HCT116 (cell line): ENCODE measurements around the gene TTYH3. TPM values are rescaled to one million over a fixed set of nuclear protein-coding genes. Genes with fewer than 3 reads are reported as not detected.

Experiments used
- ATAC-seq: fragments of 200-7000 bp; cut with Tn5 transposase; 2 replicates; pipeline ENCODE4 v1.9.1; 2020; ENCODE audit warnings: mild to moderate bottlenecking, moderate library complexity
- BruUV-seq: library from RNA; stranded (reverse); fragments of 400-500 nt; replicated peaks from 2 replicates; lab custom pipeline; 2021; lab: Mats Ljungman, UMichigan
- CTCF ChIA-PET: fragments of 300-600 bp; sonication (Branson Sonifier 250); formaldehyde crosslinking; loops from one replicate; lab custom pipeline; 2021; ENCODE audit warnings: antibody characterized with exemption; lab: Charles Lee
- POLR2A ChIA-PET: fragments of 300-600, 350-600 bp; sonication (Branson Sonifier 250); formaldehyde crosslinking; loops from one replicate; lab custom pipeline; 2021; ENCODE audit warnings: antibody characterized with exemption; lab: Charles Lee
- RAD21 ChIA-PET, 2 experiments: fragments of 300-600 bp; sonication (Branson Sonifier 250); formaldehyde crosslinking; loops; one replicate each; lab custom pipeline; 2023; ENCODE audit warnings: low total read pairs in 2 of 2; ENCODE audit not compliant: uncharacterized antibody in 2 of 2, unreplicated experiment in 2 of 2, low non-redundant PET in 1 of 2; lab: Charles Lee
- DNase-seq: peaks from one replicate; pipeline ENCODE4 v3.0.0-alpha.2; 2010; ENCODE audit warnings: low read depth, low spot score
- H2AFZ ChIP-seq: fragments of 200-600 bp; shearing (Covaris generic), sonication (generic); 2 replicates; pipeline ENCODE4 v1.6.1; 2017; ENCODE audit warnings: low read depth, mixed run types, mixed read lengths, antibody characterized with exemption, low read length; ENCODE audit not compliant: poor library complexity, severe bottlenecking
- H3K27ac ChIP-seq: 2 replicates; pipeline ENCODE4 v1.5.1; 2012; ENCODE audit warnings: low read depth, low read length
- H3K27me3 ChIP-seq: fragments of 200-600 bp; sonication (generic); 2 replicates; pipeline ENCODE4 v1.6.1; 2016; ENCODE audit warnings: mixed run types, low read length, mixed read lengths; ENCODE audit not compliant: insufficient read depth
- H3K36me3 ChIP-seq, 2 experiments: fragments of 200-500 bp in 1 of 2; fragments of 200-600 bp in 1 of 2; sonication (Bioruptor generic) in 1 of 2; sonication (generic) in 1 of 2; 2 replicates each; pipeline versions ENCODE4 v1.5.1 to v1.6.1; 2014 to 2016; ENCODE audit warnings: low read length in 2 of 2, inconsistent platforms in 1 of 2, mixed read lengths in 1 of 2, mixed run types in 1 of 2; ENCODE audit not compliant: insufficient read depth in 2 of 2, control insufficient read depth in 1 of 2
- H3K4me1 ChIP-seq, 2 experiments: fragments of 200-600 bp in 1 of 2; sonication (generic) in 1 of 2; 2 replicates each; pipeline versions ENCODE4 v1.5.1 to v1.6.1; 2012 to 2017; ENCODE audit warnings: low read length in 2 of 2, inconsistent platforms in 1 of 2, mild to moderate bottlenecking in 1 of 2, mixed read lengths in 1 of 2, mixed run types in 1 of 2, moderate library complexity in 1 of 2; ENCODE audit not compliant: insufficient read depth in 2 of 2, control insufficient read depth in 1 of 2
- H3K4me2 ChIP-seq: fragments of 200-600 bp; sonication (generic); 2 replicates; pipeline ENCODE4 v1.6.1; 2017; ENCODE audit warnings: mixed run types, low read length, mixed read lengths
- H3K4me3 ChIP-seq, 2 experiments: fragments of 200-600 bp in 1 of 2; sonication (generic) in 1 of 2; replicated peaks in 1 of 2; 2 replicates each; pipeline ENCODE4 v1.5.1; 2011 to 2016; ENCODE audit warnings: low read length in 2 of 2, control low read depth in 1 of 2, low read depth in 1 of 2, mild to moderate bottlenecking in 1 of 2, mixed read lengths in 1 of 2, mixed run types in 1 of 2
- H3K79me2 ChIP-seq: fragments of 200-600 bp; sonication (generic); 2 replicates; pipeline ENCODE4 v1.6.1; 2017; ENCODE audit warnings: mild to moderate bottlenecking, mixed run types, low read length, moderate library complexity, mixed read lengths; ENCODE audit not compliant: insufficient read depth
- H3K9ac ChIP-seq: fragments of 200-600 bp; sonication (generic); 2 replicates; pipeline ENCODE4 v1.6.1; 2016; ENCODE audit warnings: low read length, mixed read lengths
- H3K9me2 ChIP-seq: fragments of 200-600 bp; sonication (generic), shearing (Covaris generic); 2 replicates; pipeline ENCODE4 v1.6.1; 2017; ENCODE audit warnings: mixed run types, mild to moderate bottlenecking, moderate library complexity; ENCODE audit not compliant: insufficient read depth
- H3K9me3 ChIP-seq, 2 experiments: fragments of 200-500 bp in 1 of 2; fragments of 200-600 bp in 1 of 2; sonication (Bioruptor generic) in 1 of 2; sonication (generic) in 1 of 2; 2 replicates each; pipeline ENCODE4 v1.6.1; 2014 to 2017; ENCODE audit warnings: low read length in 2 of 2, mixed read lengths in 2 of 2, inconsistent platforms in 1 of 2, low read depth in 1 of 2, mild to moderate bottlenecking in 1 of 2, mixed run types in 1 of 2, moderate library complexity in 1 of 2; ENCODE audit not compliant: control insufficient read depth in 1 of 2, insufficient read depth in 1 of 2
- H4K20me1 ChIP-seq: fragments of 200-600 bp; sonication (generic), shearing (Covaris generic); 2 replicates; pipeline ENCODE4 v1.6.1; 2017; ENCODE audit warnings: mixed run types, mild to moderate bottlenecking, moderate library complexity; ENCODE audit not compliant: insufficient read depth
- CTCF ChIP-seq, 3 experiments: fragments of 200-600 bp in 1 of 3; sonication (generic) in 1 of 3; IDR thresholded peaks in 2 of 3; conservative IDR thresholded peaks in 1 of 3; 2 replicates each; pipeline ENCODE4 v1.5.1; 2012 to 2017; ENCODE audit warnings: low read depth in 2 of 3, low read length in 2 of 3, antibody characterized with exemption in 1 of 3, borderline replicate concordance in 1 of 3, control low read depth in 1 of 3, mild to moderate bottlenecking in 1 of 3, mixed read lengths in 1 of 3, mixed run types in 1 of 3, moderate library complexity in 1 of 3; ENCODE audit not compliant: insufficient read depth in 1 of 3
- REST ChIP-seq: IDR thresholded peaks from 2 replicates; pipeline ENCODE4 v1.6.1; 2012; ENCODE audit warnings: low read depth
- ZFX ChIP-seq: fragments of 450-650 bp; IDR thresholded peaks from 2 replicates; pipeline ENCODE4 v1.6.1; 2017
- ZNF274 ChIP-seq: fragments of 200-500 bp; sonication (Bioruptor generic); IDR thresholded peaks from 2 replicates; pipeline ENCODE4 v1.6.1; 2014; ENCODE audit warnings: mild to moderate bottlenecking, low read depth, low read length, inconsistent platforms
- intact Hi-C: fragments of 100-400 bp; cut with micrococcal nuclease; formaldehyde crosslinking; loops from 2 replicates; pipeline ENCODE4 v1.10.0; 2022
- total RNA-seq: library from RNA; stranded (reverse); gene quantifications from one replicate; pipeline ENCODE4 v1.2.1, GENCODE V29; 2021; ENCODE audit not compliant: unreplicated experiment

TTYH3 gene
- total RNA-seq, 1 experiment from 2014 or later: 40.3 TPM

- ChIA-PET POLR2A (no interaction called here), RAD21 (no interaction called here), CTCF (no interaction called here)
- Histone ChIP-seq H3K27me3 (no peaks in the 10 kb centered on the region), H3K4me3 (no peak overlapping the region), H3K27ac (no peak overlapping the region), H3K36me3 (no peaks in the 10 kb centered on the region), H3K4me1 (no peaks in the 10 kb centered on the region; a peak in 1 of 4 replicates), H3K79me2 (no peaks in the 10 kb centered on the region), H3K9ac (no peak overlapping the region), H3K9me3 (no peaks in the 10 kb centered on the region), H2AFZ (no peak overlapping the region), H3K9me2 (no peaks in the 10 kb centered on the region), H4K20me1 (no peaks in the 10 kb centered on the region), H3K4me2 (no peak overlapping the region)
- intact Hi-C loops: no loop called here
- ATAC-seq (no peak), DNase-seq (no peak)
- TF ChIP-seq ZNF274 (no peak), CTCF (IDR thresholded peaks at IDR 0.05 in 2 of 3, conservative IDR thresholded peaks at IDR 0.05 in 1 of 3; ENCODE audit: borderline replicate concordance in 1 of 3, insufficient read depth in 1 of 3, low read depth in 2 of 3, low read length in 2 of 3) (0 out of 6 replicates have a peak, but pooled peaks of 1 of the 3 experiments have one; percentile 2)
- no TSS peak for BruUV-seq
Measured at GRCh38 chr7:2713370-2713769, 81.6 kb downstream of the TTYH3 start.

DNA sequence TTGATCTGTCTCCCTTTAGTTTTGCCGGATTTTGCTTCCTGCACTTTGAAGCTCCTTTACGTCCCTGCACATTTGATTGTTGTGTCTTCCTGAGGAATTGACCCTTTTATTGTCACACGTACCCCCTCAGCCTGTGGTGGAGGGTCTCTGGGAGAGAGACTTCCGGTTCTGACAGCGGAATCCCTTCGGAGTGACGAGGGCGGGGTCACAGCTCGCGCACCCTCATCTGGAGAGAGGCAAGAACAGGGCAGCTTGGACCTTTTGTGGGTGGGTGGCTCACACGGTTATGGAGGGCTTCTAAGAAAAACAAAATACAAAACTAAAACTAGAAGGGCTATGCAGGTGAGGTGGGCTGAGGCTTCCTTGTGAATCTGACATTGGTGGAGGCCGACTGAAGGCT lies 82.2 kb downstream of the TTYH3 start:
- intact Hi-C loops: no loop called here
- Histone ChIP-seq H3K9me2 (no peaks in the 10 kb centered on the region), H3K27me3 (no peaks in the 10 kb centered on the region), H3K4me3 (no peak overlapping the region), H3K36me3 (no peaks in the 10 kb centered on the region), H3K4me2 (no peak overlapping the region), H3K4me1 (no peaks in the 10 kb centered on the region; a peak in 1 of 4 replicates), H3K9ac (no peak overlapping the region), H3K79me2 (no peaks in the 10 kb centered on the region)
- BruUV-seq: no TSS peak
- POLR2A ChIA-PET: no interaction called here
- DNase-seq: no peak
- CTCF ChIA-PET: no interaction called here
- RAD21 ChIA-PET: no interaction called here
- TF ChIP-seq ZFX: no peak
- TF ChIP-seq REST: no peak
- TF ChIP-seq, all 23 proteins: peak for 0
- Histone ChIP-seq H2AFZ (no peak overlapping the region), H4K20me1 (no peaks in the 10 kb centered on the region), H3K9me3 (no peaks in the 10 kb centered on the region), H3K27ac (no peak overlapping the region)
- ATAC-seq: no peak
